ENCODE measurements around the gene ZNF473. TPM values are rescaled to one million over a fixed set of nuclear protein-coding genes. Genes with fewer than 3 reads are reported as not detected.

Gene ZNF473
- total RNA-seq, 4 donors from 2014 or later: 6.7 to 16.7 (median 10.5) TPM

DNA sequence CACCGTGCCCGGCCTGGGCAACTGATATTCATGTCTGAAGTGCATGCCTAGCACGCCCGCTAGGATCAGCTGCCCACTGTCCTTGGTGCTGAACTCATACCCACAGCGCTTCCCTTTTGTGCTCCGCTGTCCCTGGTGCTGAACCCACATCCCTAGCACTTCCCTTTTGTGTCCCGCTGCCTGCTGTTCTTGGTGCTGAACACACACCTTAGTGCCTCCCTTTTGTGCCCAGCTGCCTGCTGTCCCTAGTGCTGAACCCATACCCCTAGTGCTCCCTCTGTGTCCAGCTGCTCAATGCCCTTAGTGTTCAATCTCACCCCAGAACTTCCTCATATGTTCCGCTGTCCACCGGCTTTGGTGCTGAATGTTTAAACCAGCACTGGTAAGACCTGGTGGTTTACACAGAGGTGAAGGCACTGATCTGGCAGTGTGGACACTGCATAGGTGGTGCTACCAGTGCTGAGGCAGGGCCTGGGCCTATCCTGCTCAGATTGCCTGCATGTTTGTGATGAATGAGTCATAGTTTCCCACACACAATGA is 38.6 kb upstream of the ZNF473 start:
- H3K4me3 ChIP-seq (ENCODE audit: low read depth, poor library complexity, severe bottlenecking): no peak overlapping the region
- intact Hi-C loops (cut with DNase I; ENCODE audit: low total_unique reads): no loop called here
- no peak for TF ChIP-seq POLR2A (IDR thresholded peaks at IDR 0.05)
- TF ChIP-seq, protein P1, sequence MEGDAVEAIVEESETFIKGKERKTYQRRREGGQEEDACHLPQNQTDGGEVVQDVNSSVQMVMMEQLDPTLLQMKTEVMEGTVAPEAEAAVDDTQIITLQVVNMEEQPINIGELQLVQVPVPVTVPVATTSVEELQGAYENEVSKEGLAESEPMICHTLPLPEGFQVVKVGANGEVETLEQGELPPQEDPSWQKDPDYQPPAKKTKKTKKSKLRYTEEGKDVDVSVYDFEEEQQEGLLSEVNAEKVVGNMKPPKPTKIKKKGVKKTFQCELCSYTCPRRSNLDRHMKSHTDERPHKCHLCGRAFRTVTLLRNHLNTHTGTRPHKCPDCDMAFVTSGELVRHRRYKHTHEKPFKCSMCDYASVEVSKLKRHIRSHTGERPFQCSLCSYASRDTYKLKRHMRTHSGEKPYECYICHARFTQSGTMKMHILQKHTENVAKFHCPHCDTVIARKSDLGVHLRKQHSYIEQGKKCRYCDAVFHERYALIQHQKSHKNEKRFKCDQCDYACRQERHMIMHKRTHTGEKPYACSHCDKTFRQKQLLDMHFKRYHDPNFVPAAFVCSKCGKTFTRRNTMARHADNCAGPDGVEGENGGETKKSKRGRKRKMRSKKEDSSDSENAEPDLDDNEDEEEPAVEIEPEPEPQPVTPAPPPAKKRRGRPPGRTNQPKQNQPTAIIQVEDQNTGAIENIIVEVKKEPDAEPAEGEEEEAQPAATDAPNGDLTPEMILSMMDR (IDR thresholded peaks at IDR 0.05): no peak
- DNase-seq (ENCODE audit: low spot score in 2 of 2): peak; percentile 79 to 94
- WGBS, 2 donors: 19 to 21% methylated on average over 9 of the region's 9 CpGs

- intact Hi-C loops (cut with DNase I; ENCODE audit: low total_unique reads): no loop called here
These were observed 37.8 kb upstream of the ZNF473 start for GRCh38 chr19:49988007-49988406.

DNA sequence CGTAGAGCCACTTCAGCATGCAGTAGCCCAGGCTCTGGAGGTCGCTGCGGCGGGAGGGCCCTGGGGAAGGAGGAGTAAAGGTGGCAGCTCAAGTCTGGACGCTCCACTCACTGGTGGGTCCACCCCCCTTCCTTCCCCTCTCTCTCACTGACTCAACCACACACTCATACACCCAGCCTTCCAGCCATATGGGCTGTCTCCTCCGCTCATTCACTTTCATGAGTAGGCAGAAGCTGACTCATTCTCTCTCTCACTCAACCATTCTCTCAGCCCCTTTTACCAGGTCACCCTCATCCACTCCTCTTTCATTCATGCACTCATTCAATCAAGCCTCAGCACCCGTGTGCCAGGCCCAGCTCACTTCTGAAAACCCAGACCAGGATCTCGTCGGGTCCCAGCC is 37.4 kb upstream of the ZNF473 start:
- intact Hi-C loops (cut with DNase I; ENCODE audit: low total_unique reads): no loop called here
- no peak for DNase-seq (ENCODE audit: low spot score in 2 of 2)
- WGBS, 2 donors: 91 to 96% methylated on average over 9 of the region's 9 CpGs
- TF ChIP-seq POLR2A (IDR thresholded peaks at IDR 0.05): no peak
- TF ChIP-seq, protein P1 (IDR thresholded peaks at IDR 0.05): no peak
- no peak overlapping the region for H3K4me3 ChIP-seq (ENCODE audit: low read depth, poor library complexity, severe bottlenecking)

More at GRCh38 chr19:49988007-49988406, 37.8 kb upstream of the ZNF473 start:
- 96 to 100% methylated on average over 4 to 5 of the region's 5 CpGs for WGBS, 2 donors
- H3K4me3 ChIP-seq (ENCODE audit: low read depth, poor library complexity, severe bottlenecking): no peak overlapping the region
- TF ChIP-seq, protein P1 (IDR thresholded peaks at IDR 0.05): no peak
- TF ChIP-seq POLR2A (IDR thresholded peaks at IDR 0.05): no peak
- no peak for DNase-seq (ENCODE audit: low spot score in 2 of 2)

- no peak overlapping the region for H3K4me3 ChIP-seq (ENCODE audit: low read depth, poor library complexity, severe bottlenecking)
- WGBS, 2 donors: 77 to 92% methylated on average over 5 of the region's 5 CpGs
- intact Hi-C loops (cut with DNase I; ENCODE audit: low total_unique reads): no loop called here
- TF ChIP-seq POLR2A (IDR thresholded peaks at IDR 0.05): no peak
- TF ChIP-seq, protein P1 (IDR thresholded peaks at IDR 0.05): no peak
- DNase-seq (ENCODE audit: low spot score in 2 of 2): no peak
These were observed 28.1 kb upstream of the ZNF473 start for GRCh38 chr19:49997709-49998108.

GRCh38 chr19:49999371-50000010 is 26.3 kb upstream of the ZNF473 start:
- no peak for DNase-seq (ENCODE audit: low spot score in 2 of 2)
- H3K4me3 ChIP-seq (ENCODE audit: low read depth, poor library complexity, severe bottlenecking): no peak overlapping the region
- TF ChIP-seq, protein P1 (IDR thresholded peaks at IDR 0.05): no peak
- TF ChIP-seq POLR2A (IDR thresholded peaks at IDR 0.05): no peak
- intact Hi-C loops (cut with DNase I; ENCODE audit: low total_unique reads): no loop called here
- WGBS, 2 donors: 55 to 57% methylated on average over 6 of the region's 6 CpGs

Measured in lower leg skin (tissue), 4 donors.